Activated CD4-positive, alpha-beta memory T cell treated with anti-CD3 and anti-CD28 coated beads for 36 hours (primary cell): ENCODE data around the gene BNIP2. TPM values are rescaled to one million over a fixed set of nuclear protein-coding genes. Genes with fewer than 3 reads are reported as not detected.
"Not testable (repeated sequence)": the region's sequence is repeated elsewhere in the genome, so short reads cannot be mapped to it uniquely, and the experiment has no call there.

Experiments used
- CTCF ChIA-PET: fragments of 350-600 bp; sonication (Branson Sonifier 250); formaldehyde crosslinking; loops from one replicate; lab custom pipeline; 2021; ENCODE audit warnings: antibody characterized with exemption, inconsistent platforms; lab: Charles Lee
- POLR2A ChIA-PET: fragments of 350-600 bp; sonication (Branson Sonifier 250); formaldehyde crosslinking; loops from one replicate; lab custom pipeline; 2021; ENCODE audit warnings: antibody characterized with exemption; lab: Charles Lee
- DNase-seq: peaks from one replicate; pipeline ENCODE4 v3.0.0-alpha.2; 2020
- H3K27ac Mint-ChIP-seq: one replicate; pipeline ENCODE4 v1.8.0; 2021; ENCODE audit warnings: mixed read lengths
- H3K27me3 Mint-ChIP-seq: one replicate; pipeline ENCODE4 v1.8.0; 2021; ENCODE audit warnings: mixed read lengths
- H3K36me3 Mint-ChIP-seq: one replicate; pipeline ENCODE4 v1.8.0; 2021; ENCODE audit warnings: mixed read lengths
- H3K4me1 Mint-ChIP-seq: one replicate; pipeline ENCODE4 v1.8.0; 2021; ENCODE audit warnings: low read depth, mixed read lengths
- H3K4me3 Mint-ChIP-seq: one replicate; pipeline ENCODE4 v1.8.0; 2021; ENCODE audit warnings: mild to moderate bottlenecking, mixed read lengths
- H3K9me3 Mint-ChIP-seq: one replicate; pipeline ENCODE4 v1.8.0; 2021; ENCODE audit warnings: mixed read lengths
- intact Hi-C: fragments of 100-400 bp; cut with micrococcal nuclease; formaldehyde crosslinking; loops from one replicate; pipeline ENCODE4 v1.15.1; 2023
- total RNA-seq, 2 experiments: library from RNA; stranded (reverse); gene quantifications; one replicate each; pipeline ENCODE4 v1.2.3, GENCODE V29; 2021

The BNIP2 gene
- total RNA-seq, 2 experiments from 2014 or later: 55.2 to 58.0 TPM

DNA sequence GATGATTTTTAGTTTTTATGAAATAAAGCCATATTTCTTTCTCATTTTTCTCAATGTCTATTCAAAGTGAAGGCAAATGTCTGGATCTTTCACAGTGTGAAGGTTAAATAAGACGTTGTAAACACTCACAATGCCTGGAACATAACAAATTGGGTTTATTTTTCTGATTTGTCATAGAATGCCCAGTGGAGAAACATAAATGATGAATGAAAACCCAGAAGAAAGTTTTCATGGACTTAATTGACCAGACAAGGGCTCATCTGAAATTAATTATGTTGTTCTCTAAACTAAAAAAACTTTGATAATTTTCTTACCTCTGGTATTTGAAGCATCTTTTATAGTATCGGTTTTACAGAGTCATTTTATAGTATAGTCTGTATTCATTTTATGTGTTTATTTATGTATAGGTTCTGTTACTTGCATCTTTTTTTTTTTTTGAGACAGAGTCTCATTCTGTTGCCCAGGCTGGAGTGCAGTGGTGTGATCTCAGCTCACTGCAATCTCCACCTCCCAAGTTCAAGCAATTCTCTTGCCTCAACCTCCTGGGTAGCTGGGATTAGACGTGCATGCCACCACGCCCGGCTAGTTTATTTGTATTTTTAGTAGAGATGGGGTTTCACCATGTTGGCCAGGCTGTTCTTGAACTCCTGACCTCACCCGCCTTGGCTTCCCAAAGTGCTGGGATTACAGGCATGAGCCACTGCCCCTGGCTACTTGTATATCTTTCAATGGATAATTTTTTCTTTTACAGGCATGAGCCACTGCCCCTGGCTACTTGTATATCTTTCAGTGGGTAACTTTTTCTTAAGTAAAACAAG lies 15.1 kb upstream of the BNIP2 start:
- no peaks in the 10 kb centered on the region for H3K4me1 Mint-ChIP-seq
- intact Hi-C loops: no loop called here
- H3K27me3 Mint-ChIP-seq: peaks cover 6% of the 10 kb centered on the region
- H3K36me3 Mint-ChIP-seq: no peaks in the 10 kb centered on the region
- H3K4me3 Mint-ChIP-seq: no peak overlapping the region
- no peak overlapping the region for H3K27ac Mint-ChIP-seq
- no peak for DNase-seq
- H3K9me3 Mint-ChIP-seq: no peaks in the 10 kb centered on the region
- ChIA-PET POLR2A (no interaction called here), CTCF (no interaction called here)

DNA sequence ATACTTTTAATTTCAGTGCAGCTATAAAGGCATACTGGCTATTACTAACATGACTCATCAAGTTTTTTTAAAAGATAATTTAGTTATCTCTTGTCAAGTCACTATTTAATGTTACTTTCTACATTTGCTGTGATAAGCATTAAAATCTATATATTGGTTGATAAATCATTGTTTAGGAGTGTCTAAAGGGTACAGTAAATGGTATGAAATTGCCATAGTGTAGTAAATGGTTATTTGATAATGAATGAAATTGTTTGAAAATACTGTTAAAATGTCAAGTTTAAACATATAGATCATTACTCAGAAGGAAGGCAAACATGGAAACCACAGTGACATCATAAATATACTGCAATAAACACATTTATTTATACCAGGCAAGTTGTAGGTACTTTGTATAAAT lies 13.2 kb upstream of the BNIP2 start:
- H3K27me3 Mint-ChIP-seq: peaks cover 6% of the 10 kb centered on the region
- no peaks in the 10 kb centered on the region for H3K4me1 Mint-ChIP-seq
- no peak for DNase-seq
- H3K4me3 Mint-ChIP-seq: no peak overlapping the region
- intact Hi-C loops: no loop called here
- no peaks in the 10 kb centered on the region for H3K36me3 Mint-ChIP-seq
- ChIA-PET CTCF (interaction anchor here (1.0 kb wide), 1 partner anchor 11 kb away, joined by 3 read pairs; no protein-coding TSS in a partner anchor), POLR2A (no interaction called here)
- no peak overlapping the region for H3K27ac Mint-ChIP-seq
- no peaks in the 10 kb centered on the region for H3K9me3 Mint-ChIP-seq

DNA sequence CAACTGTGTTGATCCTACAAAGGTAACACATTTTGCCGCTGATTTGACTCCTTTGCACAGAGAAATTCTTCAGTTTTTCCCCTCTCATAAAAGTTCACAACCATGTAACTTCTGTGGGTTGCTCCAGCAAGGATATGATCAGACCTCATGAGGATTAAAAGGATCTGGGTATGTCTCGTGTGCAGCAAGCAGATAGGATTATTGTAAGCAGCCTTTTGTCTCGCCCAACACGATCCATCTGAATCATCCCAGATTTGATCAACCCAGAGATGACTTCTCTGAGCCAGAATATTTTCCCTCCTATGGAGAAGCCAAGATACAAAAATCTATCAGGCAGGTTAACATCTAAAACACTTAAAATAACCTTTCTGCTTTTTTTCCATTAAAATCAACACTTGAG lies 12.8 kb upstream of the BNIP2 start:
- H3K4me1 Mint-ChIP-seq: no peaks in the 10 kb centered on the region
- no peak overlapping the region for H3K27ac Mint-ChIP-seq
- intact Hi-C loops: no loop called here
- peaks cover 2% of the 10 kb centered on the region for H3K27me3 Mint-ChIP-seq
- no peaks in the 10 kb centered on the region for H3K36me3 Mint-ChIP-seq
- ChIA-PET POLR2A (no interaction called here), CTCF (interaction anchor here (1.0 to 1.1 kb wide), 2 partner anchors 10 to 23 kb away, joined by 3 to 4 read pairs; no protein-coding TSS in a partner anchor)
- H3K4me3 Mint-ChIP-seq: no peak overlapping the region
- H3K9me3 Mint-ChIP-seq: no peaks in the 10 kb centered on the region
- no peak for DNase-seq

DNA sequence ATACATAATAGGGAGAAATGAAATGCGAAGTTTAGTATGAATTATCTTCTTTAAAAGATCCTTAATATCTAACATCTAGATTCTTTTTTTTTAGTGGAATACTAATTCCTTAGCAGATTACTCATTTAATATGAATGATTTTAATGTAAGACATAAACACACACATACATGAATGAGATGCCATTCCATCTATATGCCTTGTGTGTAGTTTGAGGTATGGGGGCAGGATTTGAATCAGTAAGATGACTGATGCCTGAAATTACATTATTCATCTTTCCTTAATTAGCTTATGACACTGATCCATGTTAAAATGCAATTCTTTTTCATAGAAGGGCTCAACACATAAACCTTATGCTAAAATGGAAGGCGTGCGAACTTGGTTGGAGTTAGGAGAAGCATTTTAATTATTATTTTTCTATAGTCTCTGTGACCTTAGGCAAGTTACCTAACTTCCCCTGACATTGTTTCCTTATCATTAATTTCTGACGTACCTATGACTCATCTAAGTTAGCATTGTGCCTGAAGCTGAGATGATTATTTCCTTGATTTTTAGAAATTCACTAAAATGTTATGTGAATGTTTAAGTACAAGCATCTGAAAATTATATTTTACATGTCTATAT lies 10.8 kb upstream of the BNIP2 start:
- intact Hi-C loops: no loop called here

DNA sequence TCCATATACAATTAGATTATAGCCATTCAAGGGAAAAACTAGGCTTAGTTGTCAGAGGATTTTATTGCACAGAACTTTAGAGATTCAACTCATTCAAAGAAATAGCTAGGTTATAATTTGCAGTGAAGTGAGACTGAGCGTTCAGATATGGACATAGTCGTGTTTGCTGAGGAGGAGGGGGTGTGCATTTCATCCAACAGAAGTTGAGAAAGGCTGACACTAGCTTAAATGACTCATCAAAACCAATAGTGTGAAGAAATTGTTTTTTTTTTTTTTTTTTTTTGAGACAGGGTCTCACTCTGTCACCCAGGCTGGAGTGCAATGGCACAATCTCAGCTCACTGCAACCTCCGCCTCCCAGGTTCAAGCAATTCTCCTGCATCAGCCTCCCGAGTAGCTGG lies 8.9 kb upstream of the BNIP2 start:
- not testable (repeated sequence) for H3K9me3 Mint-ChIP-seq, H3K4me3 Mint-ChIP-seq

More for the DNA sequence above, 10.8 kb upstream of the BNIP2 start:
- Mint-ChIP-seq H3K9me3 (no peaks in the 10 kb centered on the region), H3K36me3 (no peaks in the 10 kb centered on the region), H3K4me3 (no peak overlapping the region), H3K27me3 (peaks cover 2% of the 10 kb centered on the region), H3K27ac (no peak overlapping the region), H3K4me1 (no peaks in the 10 kb centered on the region)
- ChIA-PET POLR2A (no interaction called here), CTCF (no interaction called here)
- DNase-seq: no peak

DNA sequence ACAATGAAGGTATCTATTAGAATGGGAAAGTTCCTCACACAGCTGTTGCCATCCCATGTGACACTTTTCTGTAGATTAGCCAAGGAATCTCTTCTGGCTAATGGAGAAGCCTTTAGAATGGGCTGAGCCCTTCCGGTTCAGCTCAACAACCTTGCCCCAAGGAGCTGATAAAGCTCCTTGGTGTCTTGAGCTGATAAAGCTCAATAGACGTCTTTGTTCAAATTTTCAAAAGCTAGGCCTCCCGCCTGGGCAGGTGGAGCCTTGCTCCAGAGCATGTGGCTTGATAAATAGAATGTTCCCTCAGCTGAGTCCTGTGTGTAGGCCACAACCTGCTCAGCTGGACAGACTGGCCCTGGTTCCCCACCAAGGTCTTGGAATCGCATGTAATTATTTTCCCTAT lies 7.2 kb upstream of the BNIP2 start:
- Mint-ChIP-seq H3K36me3 (no peaks in the 10 kb centered on the region), H3K4me3 (no peak overlapping the region), H3K4me1 (no peaks in the 10 kb centered on the region), H3K9me3 (no peaks in the 10 kb centered on the region), H3K27ac (no peak overlapping the region), H3K27me3 (no peaks in the 10 kb centered on the region)
- ChIA-PET CTCF (interaction anchor here (1.3 kb wide), 1 partner anchor 29 kb away, joined by 3 read pairs; no protein-coding TSS in a partner anchor), POLR2A (no interaction called here)
- no peak for DNase-seq
- intact Hi-C loops: no loop called here

More for the DNA sequence above, 8.9 kb upstream of the BNIP2 start:
- intact Hi-C loops, H3K4me1 Mint-ChIP-seq, DNase-seq, H3K27me3 Mint-ChIP-seq, POLR2A ChIA-PET, CTCF ChIA-PET, H3K36me3 Mint-ChIP-seq, H3K27ac Mint-ChIP-seq: not testable (repeated sequence)

DNA sequence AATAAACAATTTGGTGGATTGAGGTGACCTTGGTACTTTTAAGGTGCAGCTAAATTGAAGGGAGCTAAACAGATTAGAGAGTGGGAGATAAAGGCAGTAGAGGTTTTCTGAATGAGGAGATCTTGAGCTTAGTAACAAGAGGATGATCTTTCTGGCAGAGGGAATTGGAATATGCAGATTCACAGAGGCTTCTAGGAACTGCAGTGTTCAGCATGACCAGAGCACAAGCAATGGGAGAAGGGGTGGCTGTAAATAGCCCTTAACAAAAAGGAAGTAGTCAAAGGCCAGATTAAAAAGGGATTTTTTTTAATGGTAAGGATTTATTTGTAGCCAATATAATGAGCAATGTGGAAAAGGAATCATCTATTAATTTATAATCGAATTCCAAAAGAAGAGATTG lies 5.7 kb upstream of the BNIP2 start:
- ChIA-PET CTCF (interaction anchor here (0.8 kb wide), 1 partner anchor 631 kb away, joined by 3 read pairs; no protein-coding TSS in a partner anchor), POLR2A (no interaction called here)
- Mint-ChIP-seq H3K4me1 (peaks cover 10% of the 10 kb centered on the region), H3K36me3 (no peaks in the 10 kb centered on the region), H3K27ac (no peak overlapping the region), H3K27me3 (no peaks in the 10 kb centered on the region), H3K9me3 (no peaks in the 10 kb centered on the region), H3K4me3 (no peak overlapping the region)
- intact Hi-C loops: no loop called here
- DNase-seq: no peak

DNA sequence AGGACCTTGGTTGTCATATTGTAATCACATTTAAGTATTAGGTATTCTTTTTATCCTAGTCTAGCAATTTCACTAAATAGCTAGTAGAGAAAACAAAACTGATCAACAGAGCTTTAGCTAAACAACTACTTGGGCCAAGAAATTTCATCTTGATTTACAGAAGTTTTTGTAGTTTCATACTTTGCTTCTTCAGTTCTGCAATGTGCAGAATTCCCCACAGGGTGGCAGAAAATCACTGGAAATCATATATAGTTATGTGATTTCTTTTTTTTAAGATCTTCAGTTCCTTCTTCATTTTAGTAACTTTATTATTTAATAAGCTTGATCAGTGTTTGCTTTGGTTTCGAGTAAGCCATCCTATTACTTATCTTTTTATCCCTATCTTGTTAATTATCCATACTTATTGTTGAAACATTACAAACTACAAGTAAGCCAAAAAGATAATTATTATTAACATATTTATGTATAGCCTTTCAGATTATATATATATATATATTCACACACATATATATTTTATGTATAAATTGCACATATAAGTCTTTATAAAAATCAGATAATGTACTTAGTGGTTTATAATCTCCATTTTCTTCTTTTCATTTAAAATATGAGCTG lies 2.2 kb upstream of the BNIP2 start:
- CTCF ChIA-PET: interaction anchor here (0.6 to 2.9 kb wide), 19 partner anchors 10 to 637 kb away, joined by 3 to 15 read pairs (median 3); partner anchors contain the start of gene GTF2A2
- POLR2A ChIA-PET: interaction anchor here (0.6 to 1.0 kb wide), 2 partner anchors 34 to 1144 kb away, joined by 3 to 8 read pairs; partner anchors contain the start of gene GTF2A2
- intact Hi-C loops: loop anchor here (1.0 kb wide), 1 partner anchor 636 kb away; no protein-coding TSS in a partner anchor
- peaks cover 27% of the 10 kb centered on the region for H3K4me1 Mint-ChIP-seq
- H3K27me3 Mint-ChIP-seq: no peaks in the 10 kb centered on the region
- no peaks in the 10 kb centered on the region for H3K9me3 Mint-ChIP-seq
- H3K36me3 Mint-ChIP-seq: peaks cover 10% of the 10 kb centered on the region
- DNase-seq: peak; percentile 38
- H3K27ac Mint-ChIP-seq: peak overlapping the region; percentile 24
- H3K4me3 Mint-ChIP-seq: peak overlapping the region; percentile 4

DNA sequence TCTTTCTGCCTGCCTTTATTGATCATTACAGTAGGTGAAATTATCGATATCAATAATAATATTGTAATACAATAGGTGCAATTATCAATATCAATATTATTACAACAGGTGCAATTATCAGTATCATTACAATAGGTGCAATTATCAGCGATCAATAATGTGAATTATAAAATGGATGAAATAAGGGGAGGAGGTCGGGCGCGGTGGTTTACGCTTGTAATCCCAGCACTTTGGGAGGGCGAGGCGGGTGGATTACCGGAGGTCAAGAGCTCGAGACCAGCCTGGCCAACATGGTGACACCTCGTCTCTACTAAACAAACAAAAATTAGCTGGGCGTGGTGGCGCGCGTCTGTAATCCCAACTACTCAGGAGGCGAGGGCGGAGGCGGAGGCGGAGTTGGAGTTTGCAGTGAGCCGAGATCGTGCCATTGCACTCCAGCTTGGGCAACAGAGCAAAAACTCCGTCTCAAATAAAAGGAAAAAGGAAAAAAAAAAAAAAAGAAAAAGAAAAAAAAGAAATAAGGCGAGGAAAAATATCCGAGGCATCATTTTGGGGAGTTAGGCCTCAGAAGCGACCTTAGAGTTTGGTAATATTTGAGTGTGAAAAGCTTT lies 611 bp upstream of the BNIP2 start:
- POLR2A ChIA-PET: interaction anchor here (1.4 kb wide), 1 partner anchor 32 kb away, joined by 4 read pairs; the partner anchor contains the start of gene GTF2A2
- CTCF ChIA-PET: interaction anchor here (0.6 to 2.9 kb wide), 5 partner anchors 57 to 639 kb away, joined by 3 to 15 read pairs (median 5); no protein-coding TSS in a partner anchor
- peak; percentile 75 for DNase-seq
- intact Hi-C loops: loop anchor here (1.0 to 10.0 kb wide), 8 partner anchors 32 to 917 kb away; partner anchors contain the start of genes GTF2A2, MINDY2 and RNF111
- Mint-ChIP-seq H3K9me3 (no peaks in the 10 kb centered on the region), H3K4me1 (peaks cover 39% of the 10 kb centered on the region), H3K4me3 (peak overlapping the region; percentile 90), H3K27me3 (no peaks in the 10 kb centered on the region), H3K36me3 (peaks cover 18% of the 10 kb centered on the region), H3K27ac (peak overlapping the region; percentile 93)

DNA sequence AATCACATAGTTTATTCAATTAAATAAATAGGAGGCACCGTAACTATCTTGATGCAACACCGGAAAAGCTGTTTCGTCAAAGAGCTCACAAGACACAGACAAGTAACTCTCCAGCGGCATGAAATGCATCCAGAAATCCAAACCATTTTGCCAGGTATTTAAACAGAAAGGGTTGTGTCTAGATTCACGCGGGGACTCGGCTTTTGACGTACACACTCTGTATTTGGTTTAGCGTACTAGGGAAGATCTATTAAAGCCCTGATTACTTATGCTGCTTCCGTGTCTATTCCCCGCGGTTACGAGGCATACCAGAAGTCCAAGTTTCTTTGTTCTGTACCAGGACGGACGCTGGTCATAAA lies 718 bp downstream of the BNIP2 start:
- no peak for DNase-seq
- peak overlapping the region; percentile 90 for H3K4me3 Mint-ChIP-seq

DNA sequence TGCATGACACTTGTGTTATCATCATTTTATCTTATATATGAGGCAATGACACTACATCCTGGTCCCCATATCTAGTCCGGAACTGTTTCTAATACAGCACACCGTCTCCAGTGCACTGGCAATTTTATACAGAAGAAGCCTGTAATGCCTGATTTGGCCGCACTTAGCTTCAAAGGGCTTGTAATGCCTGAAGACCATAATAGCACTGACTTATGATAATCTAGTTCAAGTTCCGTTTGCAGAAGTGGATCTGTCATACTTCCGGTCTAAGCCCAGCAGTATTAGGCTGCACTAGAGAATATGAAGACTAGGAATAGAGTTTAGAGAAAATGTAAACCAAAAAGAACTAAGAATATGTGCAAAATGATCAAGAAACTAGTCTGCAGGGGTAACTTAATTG lies 1.3 kb downstream of the BNIP2 start:
- Mint-ChIP-seq H3K27me3 (no peaks in the 10 kb centered on the region), H3K4me3 (peak overlapping the region; percentile 90), H3K27ac (peak overlapping the region; percentile 93), H3K9me3 (no peaks in the 10 kb centered on the region), H3K36me3 (peaks cover 23% of the 10 kb centered on the region), H3K4me1 (peaks cover 49% of the 10 kb centered on the region)
- ChIA-PET CTCF (interaction anchor here (0.9 kb wide), 1 partner anchor 155 kb away, joined by 3 read pairs; no protein-coding TSS in a partner anchor), POLR2A (interaction anchor here (0.6 to 1.1 kb wide), 2 partner anchors 30 to 833 kb away, joined by 3 to 4 read pairs; partner anchors contain the start of gene GTF2A2)
- intact Hi-C loops: loop anchor here (1.0 to 10.0 kb wide), 7 partner anchors 98 to 916 kb away; partner anchors contain the start of genes MINDY2 and RNF111
- DNase-seq: peak; percentile 43

More for the DNA sequence above, 718 bp downstream of the BNIP2 start:
- Mint-ChIP-seq H3K27me3 (no peaks in the 10 kb centered on the region), H3K9me3 (no peaks in the 10 kb centered on the region), H3K36me3 (peaks cover 21% of the 10 kb centered on the region), H3K4me1 (peaks cover 46% of the 10 kb centered on the region), H3K27ac (peak overlapping the region; percentile 93)
- POLR2A ChIA-PET: interaction anchor here (0.6 to 1.1 kb wide), 2 partner anchors 31 to 832 kb away, joined by 3 to 4 read pairs; partner anchors contain the start of gene GTF2A2
- CTCF ChIA-PET: interaction anchor here (0.9 to 1.2 kb wide), 2 partner anchors 156 to 229 kb away, joined by 3 to 5 read pairs; no protein-coding TSS in a partner anchor
- intact Hi-C loops: loop anchor here (1.0 to 10.0 kb wide), 7 partner anchors 98 to 916 kb away; partner anchors contain the start of genes MINDY2 and RNF111
